MV-4-11 (cell line): ENCODE data around the gene RIPOR1.

Source experiments
- DNase-seq: peaks from one replicate; lab custom pipeline; 2025; lab: John Stamatoyannopoulos, UW

RIPOR1 gene

DNA sequence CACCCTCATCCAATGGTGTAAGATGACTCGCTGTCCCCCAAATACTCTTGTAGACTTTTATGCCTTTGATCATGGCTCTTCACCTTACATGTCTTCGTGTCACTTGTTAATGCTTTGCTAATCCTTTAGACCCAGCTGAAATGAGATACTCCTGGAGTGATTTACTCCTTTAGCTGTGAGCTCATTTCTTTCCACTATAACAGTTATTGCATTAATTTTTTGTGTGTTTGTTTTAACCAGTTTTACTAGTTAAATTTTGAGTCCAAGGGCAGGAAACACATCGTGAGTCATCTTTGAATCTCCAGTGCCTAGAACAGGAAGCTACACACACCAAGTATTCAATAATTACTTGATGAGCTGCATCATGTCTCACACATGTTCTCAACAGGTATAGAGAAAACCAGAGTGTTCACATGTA is 27.2 kb downstream of the RIPOR1 start:
- peak; percentile 67 for DNase-seq

DNA sequence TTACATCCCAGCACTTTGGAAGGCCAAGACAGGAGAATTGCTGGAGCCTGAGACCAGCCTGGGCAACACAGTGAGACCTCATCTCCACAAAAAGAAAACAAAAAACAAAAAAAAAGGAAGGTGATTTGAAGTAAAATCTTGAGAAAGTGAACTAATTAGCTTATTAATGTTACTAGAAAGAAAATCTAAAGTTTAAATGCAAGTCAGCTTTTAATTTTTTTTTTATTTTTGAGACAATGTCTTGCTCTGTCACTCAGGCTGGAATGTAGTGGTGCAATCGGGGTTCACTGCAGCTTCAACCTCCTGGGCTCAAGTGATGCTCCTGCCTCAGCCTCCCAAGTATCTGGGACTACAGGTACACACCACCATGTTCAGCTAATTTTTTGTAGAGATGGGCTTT is 30.2 kb downstream of the RIPOR1 start:
- DNase-seq = no peak

DNA sequence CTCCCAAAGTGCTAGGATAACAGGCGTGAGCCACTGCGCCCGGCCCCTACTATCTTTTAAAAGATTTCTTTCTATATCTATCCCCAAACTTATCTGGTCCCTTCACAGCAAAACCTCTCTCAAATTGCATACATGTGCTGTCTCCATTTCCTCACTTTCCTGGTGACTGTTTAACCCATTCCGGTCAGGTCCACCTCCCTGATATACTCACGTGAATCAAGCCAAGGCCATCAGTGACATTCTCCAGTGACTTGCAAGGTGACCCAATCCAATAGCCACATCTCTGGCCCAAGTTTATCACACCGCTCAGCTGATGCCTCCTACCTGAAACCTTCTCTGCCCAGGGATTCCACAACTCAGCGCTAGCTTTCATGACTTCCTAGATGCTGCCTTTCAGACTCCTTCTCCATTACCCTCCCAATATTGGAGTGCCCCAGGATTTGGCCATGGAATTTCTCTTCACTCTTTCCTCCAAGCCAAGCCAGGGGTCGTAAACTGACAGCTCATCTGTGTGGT is 32.3 kb downstream of the RIPOR1 start:
- DNase-seq = no peak

- DNase-seq = no peak
Measured at GRCh38 chr16:67561501-67561823, 32.8 kb downstream of the RIPOR1 start.

DNA sequence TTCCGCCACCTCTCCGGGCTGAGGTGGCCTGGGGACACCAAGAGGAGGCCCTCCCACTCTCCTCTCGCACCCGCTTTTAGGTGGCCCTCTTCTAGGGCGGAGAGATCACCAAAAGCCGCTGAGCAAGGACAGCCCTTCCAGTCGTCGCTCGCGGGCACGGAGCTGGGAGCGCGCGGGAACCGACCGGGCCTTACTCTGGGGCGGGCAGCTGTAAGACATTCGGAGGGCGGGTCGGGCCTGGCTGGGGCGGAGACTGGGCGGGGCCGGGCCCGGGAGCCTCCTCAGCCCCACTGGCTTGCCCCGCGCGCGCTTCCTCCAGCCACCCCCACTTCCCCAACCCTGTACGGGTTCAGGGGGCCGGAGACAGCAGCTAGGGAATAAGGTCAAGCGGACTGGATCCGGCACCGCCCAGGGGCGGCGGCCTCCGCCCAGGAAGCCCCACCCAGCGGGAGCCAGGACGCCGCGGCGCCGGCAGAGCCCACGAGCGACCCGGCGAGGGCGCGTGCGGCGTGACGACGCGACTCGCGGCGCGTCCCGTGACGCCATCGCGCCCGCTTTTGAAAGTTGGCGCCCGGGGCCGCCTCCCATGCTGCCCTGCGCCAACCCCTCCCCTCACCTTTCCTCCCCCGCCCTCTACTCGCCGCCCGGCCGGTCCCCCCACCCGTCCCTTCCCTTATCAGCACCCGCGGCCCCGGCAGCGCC is 33.3 kb downstream of the RIPOR1 start:
- peak; percentile 98 for DNase-seq

DNA sequence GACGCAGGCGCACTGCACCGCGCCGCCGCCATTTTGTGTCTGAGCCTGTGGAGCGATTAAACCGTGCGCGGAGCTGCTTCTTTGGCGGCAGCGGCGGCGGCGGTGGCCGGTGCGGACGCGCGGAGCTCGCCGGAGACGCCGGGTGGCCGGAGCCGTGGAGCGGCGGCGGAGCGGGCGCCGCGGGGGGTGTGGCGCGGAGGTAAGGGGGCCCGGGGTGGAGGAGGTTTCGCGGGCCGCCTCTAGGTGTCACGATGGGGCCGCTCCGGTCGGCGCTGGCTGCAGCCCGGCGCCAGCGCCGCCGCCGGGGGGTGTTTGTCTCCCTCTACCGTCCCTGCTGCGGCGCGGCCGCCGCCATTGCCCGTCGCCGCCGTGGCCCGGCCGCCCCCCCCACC is 33.9 kb downstream of the RIPOR1 start, which contains the start of gene CTCF:
CTCF (plus strand) TSS at position 1 of the 392 bp plus-strand sequence. CDS start 48,307 bp downstream, outside the sequence.
- peak; percentile 73 for DNase-seq

DNA sequence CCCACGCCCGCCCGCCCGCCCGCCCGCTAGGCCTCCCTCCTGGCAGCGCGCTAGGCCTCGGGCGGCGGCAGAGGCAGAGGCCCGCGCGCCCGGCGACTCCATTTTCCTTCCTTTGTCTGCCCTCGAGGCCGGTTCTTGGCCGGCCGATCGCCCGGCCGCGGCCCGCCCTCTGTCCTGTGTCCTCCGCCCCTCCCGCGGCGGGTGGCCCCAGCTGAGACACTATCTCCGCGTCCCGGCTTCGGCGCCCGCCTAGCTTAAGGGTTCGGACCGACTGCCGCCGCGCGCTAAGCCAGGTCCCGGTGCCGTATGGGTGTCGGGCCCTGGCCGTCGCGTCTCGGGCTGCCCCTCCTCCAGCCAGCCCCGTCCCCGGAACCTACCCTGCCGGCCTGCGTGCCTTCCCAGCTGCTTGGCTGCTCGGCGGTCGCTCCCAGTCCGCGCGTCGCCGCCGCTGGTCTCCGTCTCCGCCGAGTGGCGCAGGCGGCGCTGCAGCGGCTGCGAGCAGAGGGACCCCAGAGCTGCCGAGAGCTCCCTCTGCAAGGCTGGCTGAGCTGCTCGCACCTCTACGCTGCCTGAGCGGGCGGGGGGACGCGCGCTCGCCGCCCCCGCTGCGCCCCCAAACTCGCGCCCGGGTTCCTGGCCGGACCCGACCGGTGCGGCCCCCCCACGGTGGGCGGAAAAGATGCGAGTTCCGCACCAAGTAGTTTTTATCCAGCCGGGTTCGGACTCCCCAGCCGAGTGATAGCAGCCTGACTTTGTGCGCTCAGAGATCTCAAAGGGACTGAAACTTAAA is 34.5 kb downstream of the RIPOR1 start:
- peak; percentile 37 for DNase-seq

GRCh38 chr16:67563708-67564468 is 35.3 kb downstream of the RIPOR1 start:
- DNase-seq = peak; percentile 74

DNA sequence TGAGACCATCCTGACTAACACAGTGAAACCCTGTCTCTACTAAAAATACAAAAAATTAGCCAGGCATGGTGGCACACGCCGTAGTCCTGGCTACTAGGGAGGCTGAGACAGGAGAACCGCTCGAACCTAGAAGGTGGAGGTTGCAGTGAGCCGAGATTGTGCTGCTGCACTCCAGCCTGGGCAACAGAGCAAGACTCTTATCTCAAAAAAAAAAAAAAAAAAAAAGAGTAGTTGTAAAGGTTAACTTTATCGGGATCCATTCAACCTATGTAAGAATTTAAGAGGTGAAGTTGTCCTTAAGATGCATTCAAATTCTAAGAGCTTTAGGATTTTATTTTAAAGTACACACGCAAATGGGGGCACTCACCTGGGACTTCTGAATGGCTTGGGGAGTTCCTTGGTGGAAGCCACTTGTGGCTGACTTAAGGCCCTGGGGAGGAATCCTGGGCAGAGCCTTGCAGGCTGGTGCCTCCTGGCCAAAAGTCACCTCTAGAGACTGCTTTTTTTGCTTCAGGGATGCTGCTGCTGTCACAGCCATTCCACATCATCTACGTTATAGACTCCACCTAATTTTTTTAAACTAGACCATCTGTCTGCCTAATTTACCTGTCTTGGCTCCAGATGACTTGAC is 37.0 kb downstream of the RIPOR1 start:
- no peak for DNase-seq

DNA sequence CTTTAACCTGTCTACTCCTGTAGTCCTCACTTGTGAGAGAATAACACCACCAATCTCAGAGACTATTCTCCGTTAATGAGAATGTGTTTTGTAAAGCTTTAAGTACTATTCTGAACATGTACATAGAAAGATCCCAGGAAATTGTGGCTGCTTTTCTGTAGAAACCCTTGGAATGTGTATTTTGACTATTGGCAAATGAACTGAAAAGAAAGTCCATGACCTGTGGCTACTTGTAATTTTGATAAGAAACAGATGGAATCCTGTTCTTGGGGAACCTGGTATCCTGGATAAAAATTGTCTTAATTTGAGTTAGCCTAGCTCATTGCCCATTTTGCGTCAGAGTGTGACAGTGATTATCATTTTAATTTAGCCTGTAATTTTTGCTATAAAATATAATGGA is 42.8 kb downstream of the RIPOR1 start:
- no peak for DNase-seq

DNA sequence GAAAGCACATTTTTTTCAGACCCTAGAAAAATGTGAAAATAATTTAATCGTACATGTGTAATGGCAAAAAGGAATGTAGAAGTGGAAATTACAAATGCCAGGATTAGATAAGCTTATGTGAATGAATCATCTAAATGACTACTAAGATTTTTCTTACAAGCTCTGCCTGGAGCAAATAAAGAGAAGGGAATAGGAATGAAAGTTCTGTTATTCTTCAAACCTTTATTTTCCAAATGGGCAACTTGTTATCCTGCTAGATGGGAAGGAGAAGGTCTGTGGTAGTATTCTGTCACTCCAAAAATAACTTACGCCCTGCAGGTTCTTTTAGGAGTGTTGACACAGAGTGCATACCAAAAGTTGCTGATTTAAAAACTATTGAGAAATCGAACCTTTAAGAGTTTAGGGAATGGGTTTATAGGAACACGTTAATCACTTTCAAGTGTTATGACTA is 43.4 kb downstream of the RIPOR1 start:
- DNase-seq = no peak

DNA sequence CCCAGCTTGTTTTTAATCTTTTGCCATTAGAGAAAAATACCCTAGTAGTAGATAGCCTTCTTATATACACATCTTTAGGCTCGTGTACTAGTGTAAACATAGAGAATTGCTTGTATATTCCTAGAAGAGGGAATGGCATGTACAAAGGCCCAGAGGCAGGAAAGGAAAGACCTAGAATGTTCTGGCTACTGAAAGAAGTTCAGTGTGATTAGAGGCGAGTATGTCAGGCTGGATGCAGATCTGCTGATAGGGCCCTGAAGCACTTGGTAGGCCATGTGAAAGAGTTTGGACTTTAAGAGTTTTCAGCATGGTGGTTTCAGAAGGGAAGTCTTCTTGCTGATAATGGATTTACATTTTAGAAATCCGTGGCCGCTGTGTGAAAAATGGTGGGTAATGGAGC is 51.1 kb downstream of the RIPOR1 start:
- peak; percentile 34 for DNase-seq

- no peak for DNase-seq
Measured at GRCh38 chr16:67580202-67580601, 51.6 kb downstream of the RIPOR1 start.

- DNase-seq = no peak
Measured at GRCh38 chr16:67593288-67593687, 64.7 kb downstream of the RIPOR1 start.

- DNase-seq = no peak
Measured at GRCh38 chr16:67593701-67594100, 65.1 kb downstream of the RIPOR1 start.

GRCh38 chr16:67594256-67594915 is 65.8 kb downstream of the RIPOR1 start:
- no peak for DNase-seq

DNA sequence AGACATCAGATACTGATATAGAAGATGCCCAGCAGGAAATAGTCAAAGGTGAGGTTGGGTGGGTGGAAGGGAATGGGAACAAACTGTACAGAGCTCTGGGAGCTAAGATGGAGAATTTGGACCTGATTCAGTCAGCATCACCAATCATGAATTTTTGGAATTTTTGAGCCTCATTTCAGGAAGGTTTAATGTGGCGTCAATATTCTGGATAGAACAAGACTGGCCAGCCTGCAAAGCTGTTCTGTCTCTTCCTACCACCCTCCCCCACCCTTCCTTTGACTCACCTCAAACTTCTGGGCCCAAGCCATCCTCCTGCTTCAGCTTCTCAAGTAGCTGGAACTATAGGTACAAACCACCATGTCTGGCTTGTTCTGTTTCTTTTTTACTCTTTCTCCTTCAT is 66.3 kb downstream of the RIPOR1 start:
- no peak for DNase-seq
